Cardiac septum (tissue), 1 donor: ENCODE results near the gene CYP20A1. TPM values are rescaled to one million over a fixed set of nuclear protein-coding genes. Genes with fewer than 3 reads are reported as not detected.

Experiments
- DNase-seq: peaks from one replicate; pipeline ENCODE4 v3.0.0-alpha.2; 2020; ENCODE audit warnings: low spot score
- intact Hi-C: fragments of 100-400 bp; cut with DNase I; formaldehyde crosslinking; loops from one replicate; pipeline ENCODE4 v1.14.0; 2022
- total RNA-seq: library from RNA; stranded (reverse); fragmentation: NEBNext Ultra II Directional; extraction: Animal tissue kit (Norgen Biotek cat#: 25700); gene quantifications from one replicate; pipeline ENCODE4 v1.2.1, GENCODE V29; 2021
- donor health status: DM: no; HTN: no; CAD: no.

CYP20A1 gene
- total RNA-seq, 1 donor from 2014 or later = 13.1 TPM

DNA sequence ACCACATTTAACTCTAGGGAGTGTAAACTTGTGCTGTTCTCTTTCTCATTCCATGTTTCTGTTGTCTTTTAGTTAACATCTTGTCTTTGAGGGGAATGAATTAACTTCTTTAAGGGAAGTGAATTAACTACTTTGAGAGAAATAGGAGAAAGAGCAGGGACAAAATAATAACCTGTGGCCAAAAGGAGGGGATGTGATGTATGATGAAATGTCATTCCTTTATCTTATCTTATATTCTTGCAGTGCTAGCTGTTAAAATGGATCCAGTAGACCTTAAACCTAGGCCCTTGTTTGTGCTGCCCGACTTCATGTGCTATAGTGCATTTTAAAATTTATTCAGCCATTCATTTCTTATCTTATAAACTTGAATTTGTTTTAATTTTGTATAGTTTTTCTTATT is 107.8 kb downstream of the CYP20A1 start:
- no peak for DNase-seq

DNA sequence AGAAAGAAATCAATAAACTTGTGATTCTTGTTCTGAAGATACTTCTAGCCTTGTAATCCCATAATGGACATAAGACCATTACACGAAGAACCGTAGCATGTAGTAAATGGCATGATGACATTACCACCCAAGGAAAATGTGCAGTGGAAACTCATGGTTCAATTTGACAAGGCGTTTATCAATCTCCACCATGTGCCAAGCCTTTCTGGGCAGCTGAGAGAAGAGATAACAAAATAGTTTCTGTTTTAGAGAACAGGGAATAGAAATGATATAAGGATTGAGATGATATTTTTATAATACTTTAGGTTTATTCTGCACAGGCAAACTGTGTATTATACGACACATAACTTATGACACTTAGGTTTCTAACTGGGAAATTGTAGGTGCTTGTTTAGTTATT is 108.6 kb downstream of the CYP20A1 start:
- intact Hi-C loops = no loop called here
- no peak for DNase-seq

More for the DNA sequence above, 107.8 kb downstream of the CYP20A1 start:
- intact Hi-C loops = no loop called here

DNA sequence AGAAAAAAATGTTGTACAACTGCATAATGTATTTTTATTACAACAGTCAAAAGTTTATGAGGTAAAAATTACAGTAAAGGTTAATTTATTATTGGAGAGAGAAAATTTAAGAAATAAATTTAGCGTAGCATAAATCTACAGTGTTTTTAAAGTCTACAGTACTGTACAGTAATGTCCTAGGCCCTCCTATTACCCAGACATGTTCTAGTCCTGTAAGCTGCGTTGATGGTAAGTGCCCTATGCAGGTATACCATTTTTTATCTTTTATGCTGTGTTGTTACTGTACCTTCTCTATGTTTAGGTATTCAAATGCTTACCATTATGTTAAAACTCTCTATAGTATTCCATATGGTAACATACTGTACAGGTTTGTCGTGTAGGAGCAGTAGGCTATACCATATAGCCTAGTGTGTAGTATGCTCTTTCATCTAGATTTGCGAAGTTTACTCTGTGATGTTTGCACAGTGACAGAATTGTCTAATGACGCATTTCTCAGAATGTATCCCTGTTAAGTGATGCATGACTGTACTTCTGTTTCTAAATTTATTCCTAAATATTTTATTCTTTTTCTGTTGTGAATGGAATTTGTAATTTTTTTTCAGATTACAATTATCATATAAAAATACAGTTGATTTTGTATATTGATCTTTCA is 113.9 kb downstream of the CYP20A1 start:
- no peak for DNase-seq
- intact Hi-C loops = no loop called here

DNA sequence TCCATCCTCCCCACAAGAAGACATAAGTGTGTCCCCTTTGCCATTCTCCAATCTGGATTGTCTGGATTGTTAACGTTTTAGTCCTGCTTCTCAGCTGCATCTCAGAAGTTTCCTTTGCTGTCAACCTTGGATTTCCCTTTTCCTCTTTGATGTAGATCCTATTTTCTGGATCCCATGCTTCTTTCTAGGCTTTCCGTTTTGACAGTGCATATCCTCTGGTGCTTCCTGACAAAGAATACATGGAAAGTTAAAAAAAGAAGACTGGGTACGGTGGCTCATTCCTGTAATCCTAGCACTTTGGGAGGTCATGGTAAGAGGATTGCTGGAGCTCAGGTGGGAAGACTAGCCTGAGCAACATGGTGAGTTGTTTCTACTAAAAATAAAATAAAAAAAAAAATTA is 116.1 kb downstream of the CYP20A1 start:
- intact Hi-C loops = no loop called here
- no peak for DNase-seq

Other genes with a start within 250 kb of the CYP20A1 start
- gene NBEAL1, start 224.1 kb upstream of the CYP20A1 start, total RNA-seq = 28.7 TPM
- gene ABI2, start 89.4 kb downstream of the CYP20A1 start, total RNA-seq = 91.7 TPM